Tibial artery (tissue), 4 donors: ENCODE measurements around the gene CAPN1.

Source experiments
- DNase-seq, 2 donors: peaks; one replicate each; pipeline ENCODE4 v3.0.0-alpha.2; 2019
- H3K27ac ChIP-seq, 2 donors: fragments of 200-600 bp; sonication (generic) in 1 of 2; 1 replicate in 1 of 2; 2 replicates in 1 of 2; pipeline ENCODE4 v1.5.1; 2018 to 2019; ENCODE audit warnings: mild to moderate bottlenecking in 1 of 2
- H3K27me3 ChIP-seq, 2 donors: fragments of 200-600 bp; sonication (generic) in 1 of 2; one replicate each; pipeline versions ENCODE4 v1.5.1 to v1.6.0; 2016 to 2019
- H3K36me3 ChIP-seq, 3 donors: fragments of 200-600 bp; sonication (generic) in 2 of 3; one replicate each; pipeline ENCODE4 v1.5.1; 2016 to 2019; ENCODE audit warnings: mild to moderate bottlenecking in 2 of 3
- H3K4me1 ChIP-seq, 4 donors: fragments of 200-600 bp; sonication (generic) in 2 of 4; 1 replicate in 3 of 4; 2 replicates in 1 of 4; pipeline ENCODE4 v1.5.1; 2016 to 2019
- H3K4me3 ChIP-seq, 2 donors: fragments of 200-600 bp; sonication (generic) in 1 of 2; 1 replicate in 1 of 2; 2 replicates in 1 of 2; pipeline ENCODE4 v1.5.1; 2018 to 2019; ENCODE audit warnings: mild to moderate bottlenecking in 2 of 2
- H3K9me3 ChIP-seq, 3 donors: fragments of 200-600 bp; sonication (generic) in 1 of 3; one replicate each; pipeline ENCODE4 v1.5.1; 2016 to 2019
- intact Hi-C: fragments of 100-400 bp; cut with DNase I; formaldehyde crosslinking; loops from one replicate; pipeline ENCODE4 v1.15.0; 2023; ENCODE audit warnings: low total_unique reads
- TF ChIP-seq, protein P1 (sequence below), 2 experiments: fragments of 200-600 bp in 1 of 2; fragments of 450-650 bp in 1 of 2; IDR thresholded peaks; one replicate each; pipeline ENCODE4 v1.5.1; 2017 to 2019; ENCODE audit warnings: antibody characterized with exemption in 2 of 2, mild to moderate bottlenecking in 1 of 2, moderate library complexity in 1 of 2

The CAPN1 gene

DNA sequence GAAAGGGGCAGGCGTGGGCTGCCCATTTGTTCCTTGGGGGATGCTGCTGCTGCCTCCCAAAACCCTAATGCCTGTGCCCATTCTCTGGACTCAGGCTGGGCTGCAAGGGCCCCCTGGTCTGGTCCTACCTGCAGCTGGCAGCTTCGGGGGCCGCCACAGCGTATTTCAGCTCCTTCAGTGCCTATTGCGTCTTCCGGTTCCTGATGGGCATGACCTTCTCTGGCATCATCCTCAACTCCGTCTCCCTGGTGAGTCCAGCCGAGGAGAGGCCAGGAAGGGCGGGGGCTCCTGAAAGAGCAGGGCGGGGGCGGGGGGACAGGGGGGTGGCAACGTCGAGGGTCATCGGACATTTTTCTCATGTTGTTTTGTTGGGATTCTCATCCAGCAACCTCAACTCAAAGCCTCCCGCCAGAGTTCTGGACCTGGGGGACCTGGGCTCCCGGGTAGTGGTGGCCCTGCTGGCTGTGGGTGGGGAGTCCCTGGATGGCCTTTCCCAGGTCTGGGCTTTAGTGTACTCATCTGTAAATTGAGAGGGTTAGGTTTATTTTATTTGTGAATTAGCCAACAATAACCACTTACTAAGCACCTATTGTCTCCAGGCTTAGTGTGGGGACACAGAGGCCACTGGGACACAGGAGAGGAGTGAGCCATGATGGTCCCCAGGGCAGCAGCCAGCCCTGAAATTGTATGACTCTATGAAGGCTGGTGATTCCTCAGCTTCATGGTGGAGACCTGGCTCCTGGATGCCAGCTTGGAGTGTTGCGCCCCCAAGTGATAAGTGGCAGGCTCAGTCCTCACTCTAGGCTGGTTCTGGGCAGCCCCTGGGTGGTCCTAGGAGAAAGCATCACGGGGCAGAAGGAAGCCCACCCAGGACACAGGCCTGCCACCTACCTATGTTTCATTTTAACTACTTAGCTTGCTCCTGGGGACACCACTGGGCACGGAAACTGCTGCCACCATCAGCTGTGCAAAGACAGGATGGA, 36.0 kb downstream of the CAPN1 start:
- H3K27ac ChIP-seq = no peak overlapping the region
- H3K9me3 ChIP-seq = no peaks in the 10 kb centered on the region
- TF ChIP-seq, protein P1, sequence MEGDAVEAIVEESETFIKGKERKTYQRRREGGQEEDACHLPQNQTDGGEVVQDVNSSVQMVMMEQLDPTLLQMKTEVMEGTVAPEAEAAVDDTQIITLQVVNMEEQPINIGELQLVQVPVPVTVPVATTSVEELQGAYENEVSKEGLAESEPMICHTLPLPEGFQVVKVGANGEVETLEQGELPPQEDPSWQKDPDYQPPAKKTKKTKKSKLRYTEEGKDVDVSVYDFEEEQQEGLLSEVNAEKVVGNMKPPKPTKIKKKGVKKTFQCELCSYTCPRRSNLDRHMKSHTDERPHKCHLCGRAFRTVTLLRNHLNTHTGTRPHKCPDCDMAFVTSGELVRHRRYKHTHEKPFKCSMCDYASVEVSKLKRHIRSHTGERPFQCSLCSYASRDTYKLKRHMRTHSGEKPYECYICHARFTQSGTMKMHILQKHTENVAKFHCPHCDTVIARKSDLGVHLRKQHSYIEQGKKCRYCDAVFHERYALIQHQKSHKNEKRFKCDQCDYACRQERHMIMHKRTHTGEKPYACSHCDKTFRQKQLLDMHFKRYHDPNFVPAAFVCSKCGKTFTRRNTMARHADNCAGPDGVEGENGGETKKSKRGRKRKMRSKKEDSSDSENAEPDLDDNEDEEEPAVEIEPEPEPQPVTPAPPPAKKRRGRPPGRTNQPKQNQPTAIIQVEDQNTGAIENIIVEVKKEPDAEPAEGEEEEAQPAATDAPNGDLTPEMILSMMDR (IDR thresholded peaks at IDR 0.05) = no peak
- peaks cover 0 to under 1% (median 0%) of the 10 kb centered on the region in 3 donors for H3K36me3 ChIP-seq
- no peak overlapping the region for H3K4me3 ChIP-seq
- DNase-seq = peak in 1 of 2 donors; percentile 56
- H3K27me3 ChIP-seq = no peaks in the 10 kb centered on the region
- H3K4me1 ChIP-seq = no peaks in the 10 kb centered on the region
- intact Hi-C loops = no loop called here

DNA sequence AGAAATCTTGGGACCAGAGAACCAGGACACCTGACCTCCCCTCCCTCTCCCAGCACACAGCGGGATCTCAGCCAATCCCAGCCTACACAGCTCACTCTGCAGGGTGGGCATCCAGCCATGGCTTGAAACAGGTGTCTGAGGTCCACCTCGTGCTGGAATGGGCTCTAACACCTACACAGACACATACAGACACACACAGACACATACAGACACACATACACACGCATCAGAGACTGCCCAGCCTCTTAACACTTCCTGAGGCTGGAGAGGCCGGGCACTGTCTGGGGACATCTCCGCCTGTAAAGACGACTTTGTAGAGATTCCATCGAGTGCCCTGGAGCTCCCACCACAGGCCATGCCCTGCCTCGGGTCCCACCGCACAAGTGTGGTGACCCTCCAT, 36.7 kb downstream of the CAPN1 start:
- Histone ChIP-seq H3K27me3 (no peaks in the 10 kb centered on the region), H3K36me3 (peaks cover 0 to 7% (median 0%) of the 10 kb centered on the region in 3 donors), H3K4me3 (no peak overlapping the region), H3K9me3 (no peaks in the 10 kb centered on the region), H3K27ac (no peak overlapping the region), H3K4me1 (no peaks in the 10 kb centered on the region)
- intact Hi-C loops = no loop called here
- DNase-seq = no peak
- TF ChIP-seq, protein P1 (IDR thresholded peaks at IDR 0.05) = no peak

DNA sequence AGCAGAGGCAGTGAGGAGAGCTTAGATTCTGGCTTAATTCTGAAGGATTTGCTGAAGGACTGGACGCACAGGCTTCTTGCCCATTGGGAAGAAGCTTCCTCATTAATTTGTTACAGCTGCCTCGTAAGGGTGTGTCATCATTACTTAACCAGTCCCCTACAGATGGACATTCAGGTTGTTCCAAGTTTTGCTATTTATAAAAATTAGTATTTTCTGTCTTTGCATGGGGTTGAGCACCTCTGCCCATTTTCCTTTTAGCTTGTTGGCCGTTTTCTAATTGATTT, 38.1 kb downstream of the CAPN1 start:
- H3K9me3 ChIP-seq = no peaks in the 10 kb centered on the region
- no peak overlapping the region for H3K27ac ChIP-seq
- H3K36me3 ChIP-seq = peaks cover 0 to 10% (median 0%) of the 10 kb centered on the region in 3 donors
- intact Hi-C loops = no loop called here
- H3K4me3 ChIP-seq = no peak overlapping the region
- no peak for DNase-seq
- H3K4me1 ChIP-seq = peaks cover 0 to 2% (median under 1%) of the 10 kb centered on the region in 4 donors
- no peaks in the 10 kb centered on the region for H3K27me3 ChIP-seq
- TF ChIP-seq, protein P1 (IDR thresholded peaks at IDR 0.05) = no peak

- DNase-seq = no peak
- H3K9me3 ChIP-seq = no peaks in the 10 kb centered on the region
- TF ChIP-seq, protein P1 (IDR thresholded peaks at IDR 0.05) = no peak
- H3K4me3 ChIP-seq = no peak overlapping the region
- no peaks in the 10 kb centered on the region for H3K27me3 ChIP-seq
- H3K36me3 ChIP-seq = peaks cover 0 to 10% (median 0%) of the 10 kb centered on the region in 3 donors
- intact Hi-C loops = no loop called here
- peaks cover 0 to 13% (median 5%) of the 10 kb centered on the region in 4 donors for H3K4me1 ChIP-seq
- no peak overlapping the region for H3K27ac ChIP-seq
Observed at GRCh38 chr11:65221026-65221425, 39.3 kb downstream of the CAPN1 start.

- H3K4me3 ChIP-seq = no peak overlapping the region
- intact Hi-C loops = no loop called here
- H3K27me3 ChIP-seq = no peaks in the 10 kb centered on the region
- no peak for DNase-seq
- TF ChIP-seq, protein P1 (IDR thresholded peaks at IDR 0.05) = no peak
- no peaks in the 10 kb centered on the region for H3K9me3 ChIP-seq
- H3K4me1 ChIP-seq = peaks cover 0 to 15% (median 5%) of the 10 kb centered on the region in 4 donors
- peaks cover 0 to 10% (median 0%) of the 10 kb centered on the region in 3 donors for H3K36me3 ChIP-seq
- no peak overlapping the region for H3K27ac ChIP-seq
Observed at GRCh38 chr11:65223011-65223410, 41.3 kb downstream of the CAPN1 start.
